ENCODE measurements around the gene SLC35D2. TPM values are rescaled to one million over a fixed set of nuclear protein-coding genes. Genes with fewer than 3 reads are reported as not detected.

The SLC35D2 gene
- total RNA-seq, 1 experiment from 2014 or later = 19.0 TPM

- no peak overlapping the region for H3K18ac ChIP-seq (ENCODE audit: insufficient read length, low read depth, low read length)
- no CpG with 5 or more reads among the region's 12 CpGs for WGBS (ENCODE audit: extremely low coverage, insufficient read length, low lambda C conversion rate)
Measured at GRCh38 chr9:96392263-96392662, 8.8 kb upstream of the SLC35D2 start.

More at GRCh38 chr9:96392263-96392662, 8.8 kb upstream of the SLC35D2 start:
- H2AK5ac ChIP-seq (ENCODE audit: insufficient read length, low read length) = no peak overlapping the region
- H4K5ac ChIP-seq (ENCODE audit: insufficient read length, low read depth, low read length) = no peak overlapping the region
- TF ChIP-seq CTCF (conservative IDR thresholded peaks at IDR 0.05) = no peak
- no peaks in the 10 kb centered on the region for H3K9me3 ChIP-seq (ENCODE audit: control insufficient read depth, low read depth, low read length)
- no peaks in the 10 kb centered on the region for H3K79me2 ChIP-seq (ENCODE audit: insufficient read depth, low read length)
- Mint-ChIP-seq H3K27ac (peak overlapping the region in 1 of 3 experiments; percentile 8; a peak in 2 of 7 replicates), H3K36me3 (ENCODE audit: insufficient read depth in 1 of 3, low read depth in 3 of 3) (peaks cover 21 to 57% (median 50%) of the 10 kb centered on the region in 3 experiments), H3K4me1 (peaks cover 13 to 23% of the 10 kb centered on the region in 2 experiments), H3K9me3 (no peaks in the 10 kb centered on the region), H3K27me3 (ENCODE audit: low read depth) (no peaks in the 10 kb centered on the region), H3K4me3 (no peak overlapping the region)
- no peak overlapping the region for H2BK120ac ChIP-seq (ENCODE audit: low read depth, low read length, poor library complexity, severe bottlenecking)
- DNase-seq = no peak
- H2BK15ac ChIP-seq (ENCODE audit: low read depth, low read length) = no peak overlapping the region
- peaks cover 6% of the 10 kb centered on the region for H3K23me2 ChIP-seq (ENCODE audit: insufficient read length, low read depth, low read length, poor library complexity, severe bottlenecking)
- no peak overlapping the region for H4K91ac ChIP-seq (ENCODE audit: insufficient read length, low read depth, low read length)
- no peak overlapping the region for H3K4me2 ChIP-seq (ENCODE audit: insufficient read depth, insufficient read length, low read length)
- H4K20me1 ChIP-seq (ENCODE audit: control insufficient read depth, insufficient read depth, insufficient read length) = no peaks in the 10 kb centered on the region
- no peak overlapping the region for H3K27ac ChIP-seq (ENCODE audit: insufficient read length, low read depth, low read length)
- H3K4me1 ChIP-seq (ENCODE audit: insufficient read depth, low read length) = peaks cover 6% of the 10 kb centered on the region
- peak overlapping the region; percentile 33 for H2BK20ac ChIP-seq (ENCODE audit: low read depth, low read length, poor library complexity, severe bottlenecking)
- H3K14ac ChIP-seq (ENCODE audit: insufficient read depth, low read length) = no peak overlapping the region
- H4K8ac ChIP-seq (replicated peaks; ENCODE audit: insufficient read length, low read depth, low read length) = no peak overlapping the region
- H2BK12ac ChIP-seq (ENCODE audit: insufficient read length, low read depth, low read length) = no peak overlapping the region
- no peak overlapping the region for H3K23ac ChIP-seq (ENCODE audit: insufficient read length, low read depth, low read length)
- H3K27me3 ChIP-seq (ENCODE audit: insufficient read depth, low read length) = no peaks in the 10 kb centered on the region
- no peak overlapping the region for H2AFZ ChIP-seq (ENCODE audit: low read length)
- no peaks in the 10 kb centered on the region for H3K79me1 ChIP-seq (ENCODE audit: insufficient read depth, low read depth, low read length, poor library complexity, severe bottlenecking)
- H2BK5ac ChIP-seq (ENCODE audit: insufficient read length, low read length) = no peak overlapping the region
- no peak overlapping the region for H3K9ac ChIP-seq (ENCODE audit: extremely low read depth, insufficient read length, low read length)
- no peak overlapping the region for H3T11ph ChIP-seq (ENCODE audit: low read length)
- H3K4ac ChIP-seq (ENCODE audit: low read depth, low read length) = no peak overlapping the region
- no peak overlapping the region for H3K56ac ChIP-seq (ENCODE audit: insufficient read length, low read depth, low read length)
